D721Med (cell line): Measurements from ENCODE around the gene NCAM1.
"Not testable (repeated sequence)": the region's sequence is repeated elsewhere in the genome, so short reads cannot be mapped to it uniquely, and the experiment has no call there.

Source experiments
- DNase-seq: peaks from one replicate; pipeline ENCODE4 v3.0.0; 2011; ENCODE audit warnings: low spot score; ENCODE audit not compliant: insufficient read length
- FAIRE-seq: peaks from 2 replicates; lab custom pipeline; 2011; peaks lifted over from hg19 to GRCh38; lab: Jason Lieb, UNC
- CTCF ChIP-seq: IDR thresholded peaks from 2 replicates; pipeline ENCODE4 v1.5.1; 2012; ENCODE audit warnings: mild to moderate bottlenecking, control low read depth; ENCODE audit not compliant: insufficient read depth; ENCODE audit errors: missing control alignments

The NCAM1 gene

GRCh38 chr11:112961146-112961668 lies at the start of gene NCAM1:
Gene NCAM1 (plus strand): TSS chr11:112961420.
- peak; percentile 16 for FAIRE-seq
- DNase-seq = peak; percentile 23
- no peak for TF ChIP-seq CTCF

- TF ChIP-seq CTCF = no peak
- FAIRE-seq = no peak
- DNase-seq = no peak
Observed at GRCh38 chr11:112922606-112923005, 38.6 kb upstream of the NCAM1 start.

- not testable (repeated sequence) for FAIRE-seq, DNase-seq
Observed at GRCh38 chr11:112924836-112925235, 36.4 kb upstream of the NCAM1 start.

- DNase-seq = no peak
- TF ChIP-seq CTCF = no peak
- FAIRE-seq = no peak
Observed at GRCh38 chr11:112925516-112926310, 35.5 kb upstream of the NCAM1 start.

- TF ChIP-seq CTCF = no peak
- no peak for FAIRE-seq
- no peak for DNase-seq
Observed at GRCh38 chr11:112928136-112928535, 33.1 kb upstream of the NCAM1 start.

GRCh38 chr11:112929432-112929831 lies 31.8 kb upstream of the NCAM1 start:
- no peak for DNase-seq
- no peak for FAIRE-seq
- TF ChIP-seq CTCF = no peak

- DNase-seq (no peak), FAIRE-seq (no peak)
- no peak for TF ChIP-seq CTCF
Observed at GRCh38 chr11:112931703-112932102, 29.5 kb upstream of the NCAM1 start.

GRCh38 chr11:112932593-112932992 lies 28.6 kb upstream of the NCAM1 start:
- no peak for FAIRE-seq

More at GRCh38 chr11:112932593-112932992, 28.6 kb upstream of the NCAM1 start:
- no peak for DNase-seq
- TF ChIP-seq CTCF = no peak
